GM21576 (cell line): ENCODE results near the gene ARHGEF25.
"Not testable (repeated sequence)": the region's sequence is repeated elsewhere in the genome, so short reads cannot be mapped to it uniquely, and the experiment has no call there.

Experiments
- ATAC-seq: cut with Tn5 transposase; IDR thresholded peaks from one replicate; pipeline ENCODE4 v1.9.1; 2021; ENCODE audit warnings: mild to moderate bottlenecking, moderate library complexity; ENCODE audit not compliant: unreplicated experiment

Gene ARHGEF25

DNA sequence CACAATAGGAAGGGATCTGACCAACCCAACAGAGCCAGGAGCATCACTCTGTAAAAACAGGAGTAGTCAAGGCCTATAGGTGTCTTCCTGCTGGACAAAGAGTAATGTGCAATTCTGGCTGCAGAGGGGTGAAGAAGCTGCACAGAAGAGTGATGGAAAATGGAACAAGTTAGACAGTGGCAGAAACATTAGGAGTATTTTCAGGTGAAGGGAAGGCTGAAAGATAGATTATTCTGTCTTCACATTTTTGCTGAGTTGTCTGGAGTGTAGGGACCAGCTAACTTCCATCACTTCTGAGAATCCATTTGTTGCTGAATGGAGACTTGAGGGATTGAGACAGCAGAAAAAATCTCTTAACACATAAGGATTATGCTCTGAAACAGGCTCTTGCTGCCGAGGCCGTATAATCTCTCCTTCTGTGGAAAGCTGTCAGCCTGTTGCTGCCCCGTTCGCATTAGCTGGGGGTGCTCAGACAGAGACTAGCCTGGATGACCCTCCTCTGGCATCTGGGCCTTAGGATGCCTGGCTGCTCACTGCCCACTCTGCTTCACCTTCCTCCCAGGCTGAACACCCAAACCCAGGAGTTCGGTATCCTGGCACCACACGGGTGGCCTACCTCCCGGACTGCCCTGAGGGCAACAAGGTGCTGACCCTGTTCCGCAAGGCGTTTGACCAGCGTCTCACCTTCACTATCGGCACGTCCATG is 3.1 kb upstream of the ARHGEF25 start:
- no peak for ATAC-seq

DNA sequence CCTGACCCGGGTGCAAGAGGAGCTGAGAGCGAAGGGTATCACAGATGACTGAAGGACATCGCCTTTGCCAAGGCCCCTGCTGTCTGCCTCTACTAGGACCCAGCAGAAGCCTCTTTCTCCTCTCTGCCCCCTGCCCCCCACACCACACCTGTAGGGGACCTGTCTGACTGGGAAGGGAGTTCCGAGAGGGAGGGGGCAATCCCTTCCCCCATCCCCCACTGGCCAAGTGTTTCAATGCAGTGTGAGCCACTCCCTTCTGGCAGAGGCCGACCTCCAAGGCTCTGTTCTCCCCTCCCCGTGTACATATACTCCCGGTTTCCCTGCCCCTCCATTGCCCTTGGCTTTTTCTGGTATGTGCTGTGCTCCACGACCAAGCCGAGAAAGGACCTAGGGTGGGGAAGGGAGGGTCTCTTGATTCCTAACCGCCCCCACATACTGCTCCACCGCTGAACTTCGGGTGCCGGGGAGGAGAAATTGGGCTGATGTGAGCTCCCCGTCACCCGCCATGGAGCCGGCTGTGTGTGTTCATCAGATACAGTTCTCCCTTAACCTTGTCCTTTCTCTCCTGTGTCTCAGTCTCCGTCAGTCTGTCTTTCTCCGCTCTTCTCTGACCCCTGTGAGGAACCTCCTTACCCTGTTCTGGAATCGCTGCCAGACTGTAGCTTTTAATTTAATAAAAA is 2.0 kb upstream of the ARHGEF25 start:
- no peak for ATAC-seq

DNA sequence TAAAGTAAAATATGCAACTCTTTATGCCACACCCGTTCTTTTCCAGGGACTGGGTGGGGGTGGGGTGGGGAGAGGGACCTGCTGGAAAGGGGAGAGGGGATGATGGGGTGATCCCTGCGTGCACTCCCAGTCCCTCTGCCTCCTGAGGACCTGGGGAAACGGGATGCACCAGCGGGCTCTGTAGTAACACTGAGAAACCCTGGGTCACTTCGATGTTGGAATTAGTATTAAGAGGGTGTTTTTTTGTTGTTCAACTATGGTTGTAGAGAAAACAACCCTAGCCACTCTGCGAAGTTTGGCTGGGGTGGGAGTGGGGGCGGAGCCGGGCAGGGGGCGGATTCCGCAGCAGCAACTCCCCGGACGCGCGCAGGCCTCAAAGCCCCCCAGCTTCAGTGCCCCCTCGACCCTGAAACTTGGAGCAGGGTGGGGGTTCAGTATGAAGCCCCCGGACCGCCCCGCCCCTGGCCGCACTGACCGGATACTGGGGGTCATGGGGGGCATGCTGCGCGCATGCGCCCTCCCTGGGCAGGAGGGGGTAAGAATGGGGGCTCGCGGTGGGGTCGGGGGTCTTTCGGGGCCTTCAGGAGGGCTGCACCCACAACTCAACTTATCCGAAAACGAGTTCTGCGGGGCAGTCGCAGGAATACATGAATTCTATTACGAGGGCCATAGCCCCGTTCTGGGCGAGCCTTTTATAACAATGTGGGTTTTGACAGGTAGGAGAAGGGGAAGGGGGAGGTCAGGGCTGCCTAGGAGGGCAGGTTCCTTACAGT is 1.3 kb upstream of the ARHGEF25 start:
- no peak for ATAC-seq

DNA sequence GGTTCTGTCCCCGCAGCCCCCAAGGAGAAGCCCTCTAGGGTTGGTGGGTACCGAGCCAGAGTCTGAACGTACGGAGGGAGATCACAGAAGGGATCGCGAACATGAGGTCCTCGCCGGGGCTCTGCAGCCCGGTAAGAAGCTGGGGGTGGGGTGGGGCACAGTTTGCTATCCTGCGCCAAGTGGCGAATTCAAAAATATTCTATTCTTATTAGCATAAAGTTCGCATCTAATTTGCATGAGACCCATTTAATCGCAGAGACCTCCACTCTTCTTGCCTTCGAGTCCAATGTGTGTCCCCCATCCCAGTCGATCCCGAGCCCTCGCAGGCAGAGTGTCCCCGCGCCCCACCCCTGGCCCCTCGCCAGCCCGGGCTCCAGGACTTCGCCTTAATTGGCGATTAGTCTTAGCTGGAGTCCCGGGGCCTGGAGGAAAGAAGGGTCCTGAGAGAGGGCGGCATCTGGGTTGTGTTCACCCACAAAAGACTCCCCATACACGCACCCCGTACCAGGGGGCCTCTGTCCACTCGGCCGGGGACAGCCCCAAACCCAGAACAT is 604 bp upstream of the ARHGEF25 start:
- no peak for ATAC-seq

DNA sequence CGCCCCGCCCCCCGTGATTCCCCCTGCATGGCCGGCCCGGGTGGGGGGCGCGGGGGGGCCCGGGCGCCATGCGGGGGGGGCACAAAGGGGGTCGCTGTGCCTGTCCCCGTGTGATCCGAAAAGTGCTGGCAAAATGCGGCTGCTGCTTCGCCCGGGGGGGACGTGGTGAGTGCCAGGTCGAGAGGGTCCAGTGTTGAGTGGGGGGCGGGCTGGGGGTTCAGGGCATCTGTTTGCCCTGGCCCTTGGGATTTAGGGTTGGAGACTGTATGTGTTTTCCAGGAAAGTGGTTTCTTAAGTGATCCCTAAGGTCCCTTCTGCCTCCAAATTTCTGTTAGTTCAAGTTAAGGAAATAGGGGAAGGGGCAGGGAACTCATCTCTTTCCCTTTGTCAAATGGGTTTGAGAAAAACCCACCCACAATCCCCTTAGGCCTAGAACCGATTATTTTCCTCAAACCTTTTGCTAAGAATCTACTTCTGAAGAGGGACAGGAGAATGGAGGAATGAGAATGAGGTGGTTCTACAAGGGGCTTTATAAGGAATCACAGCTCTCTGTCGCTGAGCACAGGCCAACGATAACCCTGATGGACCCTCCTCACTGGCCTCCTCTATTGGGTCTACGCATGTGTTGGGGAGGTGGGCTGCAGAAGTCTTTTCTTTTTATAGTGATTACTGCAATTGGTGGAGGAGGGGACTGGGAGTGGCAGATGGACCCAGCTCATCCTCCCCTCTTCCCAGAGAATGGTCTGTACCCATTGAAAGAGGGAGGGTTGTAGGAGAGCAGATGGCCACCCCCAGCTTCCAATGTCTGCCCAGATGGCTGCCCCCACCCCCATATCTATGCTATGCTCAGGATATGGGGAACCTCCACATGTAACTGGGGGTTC is 834 bp downstream of the ARHGEF25 start:
- ATAC-seq = no peak

DNA sequence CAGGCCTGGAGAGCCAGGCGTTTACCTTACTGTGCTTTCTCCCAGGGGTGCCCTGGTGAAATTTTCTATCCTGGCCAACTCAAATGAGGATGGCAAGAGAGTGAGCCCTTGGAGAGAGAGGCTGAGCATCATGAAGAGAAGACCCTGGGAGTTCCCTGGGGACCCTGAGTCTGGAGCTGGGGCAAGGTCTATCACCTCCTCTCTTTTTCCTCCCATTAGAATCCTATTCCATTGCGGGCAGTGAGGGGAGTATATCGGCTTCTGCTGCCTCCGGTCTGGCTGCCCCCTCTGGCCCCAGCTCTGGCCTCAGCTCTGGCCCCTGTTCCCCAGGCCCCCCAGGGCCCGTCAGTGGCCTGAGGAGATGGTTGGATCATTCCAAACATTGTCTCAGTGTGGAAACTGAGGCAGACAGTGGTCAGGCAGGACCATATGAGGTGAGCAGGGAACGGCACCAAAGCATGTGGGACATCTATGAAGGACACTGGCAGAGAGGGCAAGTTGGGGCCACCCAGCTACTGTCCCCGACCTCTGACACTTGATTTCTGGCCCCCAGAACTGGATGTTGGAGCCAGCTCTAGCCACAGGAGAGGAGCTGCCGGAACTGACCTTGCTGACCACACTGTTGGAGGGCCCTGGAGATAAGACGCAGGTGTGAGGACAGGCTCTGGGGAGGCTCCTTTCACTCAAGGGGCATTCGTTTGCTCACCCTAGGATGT is 1.6 kb downstream of the ARHGEF25 start:
- ATAC-seq = no peak

DNA sequence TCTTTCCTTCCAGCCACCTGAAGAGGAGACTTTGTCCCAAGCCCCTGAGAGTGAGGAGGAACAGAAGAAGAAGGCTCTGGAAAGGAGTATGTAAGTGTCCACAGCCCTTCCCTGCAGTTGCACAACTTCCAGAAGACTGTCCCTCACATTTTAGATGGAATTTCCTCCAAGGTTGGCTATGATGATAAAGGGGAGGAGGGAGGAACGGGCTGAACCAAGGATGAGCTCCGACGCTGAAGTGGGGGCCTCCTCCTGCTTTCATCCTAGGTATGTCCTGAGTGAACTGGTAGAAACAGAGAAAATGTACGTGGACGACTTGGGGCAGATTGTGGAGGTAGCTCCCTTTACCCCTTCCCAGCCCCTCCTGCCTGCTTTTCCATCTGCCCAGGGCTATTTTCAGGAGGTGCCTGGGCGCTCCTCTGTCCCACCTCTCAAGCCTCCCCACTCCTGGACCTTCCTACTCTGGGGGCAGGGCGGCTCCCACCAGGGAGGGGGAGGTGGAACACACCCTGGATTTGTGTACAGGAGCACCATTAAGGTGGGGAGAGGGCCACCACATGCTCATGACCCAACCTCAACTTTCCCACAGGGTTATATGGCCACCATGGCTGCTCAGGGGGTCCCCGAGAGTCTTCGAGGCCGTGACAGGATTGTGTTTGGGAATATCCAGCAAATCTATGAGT is 2.3 kb downstream of the ARHGEF25 start:
- no peak for ATAC-seq

DNA sequence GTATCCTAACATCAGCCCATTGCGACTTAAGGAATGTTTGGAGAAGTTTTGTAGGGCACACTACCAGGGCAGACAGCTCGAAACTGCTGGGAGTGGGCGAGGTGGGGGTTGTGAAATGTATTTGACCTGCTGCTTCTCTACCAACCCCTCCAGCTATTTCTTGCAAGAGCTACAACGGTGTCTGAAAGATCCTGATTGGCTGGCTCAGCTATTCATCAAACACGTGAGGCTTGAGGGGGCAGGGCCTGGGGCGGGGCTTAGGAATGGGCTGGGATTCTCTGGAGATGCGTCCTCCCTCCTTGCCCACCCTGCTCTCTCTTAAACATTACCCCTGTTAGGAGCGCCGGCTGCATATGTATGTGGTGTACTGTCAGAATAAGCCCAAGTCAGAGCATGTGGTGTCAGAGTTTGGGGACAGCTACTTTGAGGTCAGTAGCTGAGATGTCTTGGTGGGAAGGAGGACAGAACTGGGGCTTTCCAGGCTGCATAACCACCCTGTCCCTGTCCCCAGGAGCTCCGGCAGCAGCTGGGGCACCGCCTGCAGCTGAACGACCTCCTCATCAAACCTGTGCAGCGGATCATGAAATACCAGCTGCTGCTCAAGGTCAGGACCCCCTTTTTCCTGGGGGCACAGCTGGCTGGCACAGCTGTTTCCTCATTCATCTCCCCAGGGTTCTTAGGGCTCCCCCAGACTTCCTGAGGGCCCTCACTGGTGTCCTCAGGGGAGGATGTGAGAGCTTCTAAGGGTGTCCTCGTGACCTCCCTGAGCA is 3.1 kb downstream of the ARHGEF25 start:
- peak; percentile 52 for ATAC-seq

DNA sequence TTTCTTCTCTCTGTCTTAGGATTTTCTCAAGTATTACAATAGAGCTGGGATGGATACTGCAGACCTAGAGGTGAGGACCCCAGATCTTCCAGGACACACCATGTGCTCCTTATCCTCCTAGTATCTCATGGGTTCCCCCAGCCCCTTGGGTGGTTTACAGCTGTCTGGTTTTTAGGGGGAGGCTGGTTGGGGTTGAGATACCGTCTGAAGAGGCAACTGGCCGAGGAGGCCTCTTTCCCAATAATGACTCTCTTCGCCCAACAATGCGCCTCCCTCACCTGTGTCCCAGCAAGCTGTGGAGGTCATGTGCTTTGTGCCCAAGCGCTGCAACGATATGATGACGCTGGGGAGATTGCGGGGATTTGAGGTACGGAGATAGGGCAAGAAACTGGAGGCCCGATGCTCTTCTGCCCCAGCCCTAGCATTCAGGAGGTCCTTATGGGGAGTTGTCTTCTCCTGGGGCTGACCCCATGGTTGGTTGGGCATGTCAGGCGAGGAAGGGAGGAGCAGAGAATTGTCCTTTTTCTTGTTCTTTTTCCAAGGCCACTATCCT is 3.8 kb downstream of the ARHGEF25 start:
- ATAC-seq = no peak

DNA sequence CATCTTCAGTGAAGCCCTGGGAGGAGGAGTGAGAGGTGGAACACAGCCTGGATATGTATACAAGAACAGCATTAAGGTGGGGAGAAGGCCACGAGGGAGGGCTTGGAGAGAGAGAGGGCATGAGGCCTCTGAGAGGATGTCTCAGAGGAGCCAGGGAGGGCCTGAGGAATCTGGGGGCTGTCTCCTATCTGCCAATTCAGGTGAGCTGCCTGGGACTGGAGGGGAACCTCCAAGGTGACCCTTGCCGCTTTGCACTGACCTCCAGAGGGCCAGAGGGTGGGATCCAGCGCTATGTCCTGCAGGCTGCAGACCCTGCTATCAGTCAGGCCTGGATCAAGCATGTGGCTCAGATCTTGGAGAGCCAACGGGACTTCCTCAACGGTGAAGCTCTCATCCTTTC is 4.4 kb downstream of the ARHGEF25 start:
- ATAC-seq = no peak

DNA sequence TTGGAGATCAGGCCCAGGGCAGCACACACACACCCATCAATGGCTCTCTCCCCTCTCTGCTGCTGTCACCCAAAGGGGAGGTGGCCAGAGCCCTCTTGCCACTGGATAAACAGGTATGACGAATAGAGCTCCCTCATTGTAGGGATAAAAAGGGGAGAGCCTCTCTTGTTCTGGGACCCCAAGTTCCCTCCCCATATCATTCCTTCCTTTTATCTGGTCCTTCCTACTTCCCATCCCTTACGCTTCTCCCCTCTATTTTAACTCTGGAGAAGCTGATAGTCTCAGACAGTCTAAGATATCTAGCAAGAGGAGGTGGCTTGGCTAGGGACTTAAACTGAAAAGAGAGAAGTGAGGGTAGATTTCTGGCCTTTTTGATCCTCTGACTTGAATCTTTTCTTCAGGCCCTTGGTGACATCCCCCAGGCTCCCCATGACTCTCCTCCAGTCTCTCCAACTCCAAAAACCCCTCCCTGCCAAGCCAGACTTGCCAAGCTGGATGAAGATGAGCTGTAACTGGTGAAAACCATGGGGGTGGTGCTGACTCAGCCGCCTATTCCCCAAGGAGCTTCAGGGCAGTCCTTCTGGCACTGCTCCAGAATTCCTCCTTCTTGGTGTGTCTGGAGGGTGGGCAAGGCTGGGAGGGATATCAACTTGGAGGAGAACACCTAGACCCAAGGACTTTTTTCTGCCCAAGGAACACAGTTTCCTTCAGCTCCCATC is 5.3 kb downstream of the ARHGEF25 start:
- ATAC-seq = no peak

DNA sequence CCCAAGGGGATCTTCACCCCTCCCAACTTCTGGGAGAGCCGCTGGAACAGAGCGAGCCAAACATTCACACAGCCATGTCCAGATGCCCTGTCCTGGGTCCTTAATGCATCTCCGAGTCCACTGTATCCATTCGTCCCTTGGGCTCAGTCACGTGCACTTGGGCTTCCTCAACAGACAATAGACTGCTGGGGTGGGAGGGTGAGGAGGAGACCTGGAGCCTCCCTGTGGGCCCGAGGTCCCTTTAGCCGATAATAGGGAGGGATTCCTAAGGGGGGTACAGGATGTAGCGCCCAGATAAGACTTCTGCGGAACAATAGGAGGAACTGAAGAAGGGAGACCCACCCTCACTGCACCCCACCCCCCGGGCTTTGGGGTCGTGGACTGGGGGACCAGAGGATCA is 6.7 kb downstream of the ARHGEF25 start:
- ATAC-seq = no peak

DNA sequence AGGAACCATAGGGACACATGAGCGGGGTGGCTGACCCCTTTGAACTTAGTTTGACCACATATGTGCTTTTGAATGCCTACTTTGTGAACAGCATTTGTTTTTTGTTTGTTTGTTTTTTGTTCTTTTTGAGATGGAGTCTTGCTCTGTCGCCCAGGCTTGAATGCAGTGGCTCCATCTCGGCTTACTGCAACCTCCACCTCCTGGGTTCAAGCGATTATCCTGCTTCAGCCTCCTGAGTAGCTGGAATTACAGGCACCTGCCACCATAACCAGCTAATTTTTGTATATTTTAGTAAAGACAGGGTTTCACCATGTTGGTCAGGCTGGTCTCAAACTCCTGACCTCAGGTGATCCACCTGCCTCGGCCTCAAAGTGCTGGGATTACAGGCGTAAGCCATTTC is 7.2 kb downstream of the ARHGEF25 start:
- not testable (repeated sequence) for ATAC-seq

DNA sequence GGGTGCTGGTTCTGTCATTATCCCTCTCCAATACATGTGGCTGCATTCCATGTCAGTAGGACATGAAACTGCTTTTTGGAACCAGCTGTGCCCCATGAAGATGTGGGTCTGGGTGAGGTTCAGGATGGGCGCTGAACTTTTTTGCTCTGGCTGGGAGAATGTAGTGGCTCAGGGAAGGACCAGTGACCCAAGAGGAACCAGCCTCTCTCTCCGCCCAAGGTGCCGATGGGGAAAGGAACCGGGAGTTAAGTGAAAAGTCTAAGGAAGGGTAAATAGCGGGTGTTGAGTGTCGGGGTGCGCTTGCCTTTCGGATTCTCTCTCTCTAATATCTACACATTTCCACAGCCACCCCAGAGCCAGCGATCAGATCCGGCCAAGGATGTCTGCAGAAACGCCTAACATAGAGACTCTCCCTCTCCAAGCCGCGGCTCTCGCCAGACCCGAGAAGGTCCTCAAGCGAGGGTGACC is 7.8 kb downstream of the ARHGEF25 start:
- ATAC-seq = no peak

DNA sequence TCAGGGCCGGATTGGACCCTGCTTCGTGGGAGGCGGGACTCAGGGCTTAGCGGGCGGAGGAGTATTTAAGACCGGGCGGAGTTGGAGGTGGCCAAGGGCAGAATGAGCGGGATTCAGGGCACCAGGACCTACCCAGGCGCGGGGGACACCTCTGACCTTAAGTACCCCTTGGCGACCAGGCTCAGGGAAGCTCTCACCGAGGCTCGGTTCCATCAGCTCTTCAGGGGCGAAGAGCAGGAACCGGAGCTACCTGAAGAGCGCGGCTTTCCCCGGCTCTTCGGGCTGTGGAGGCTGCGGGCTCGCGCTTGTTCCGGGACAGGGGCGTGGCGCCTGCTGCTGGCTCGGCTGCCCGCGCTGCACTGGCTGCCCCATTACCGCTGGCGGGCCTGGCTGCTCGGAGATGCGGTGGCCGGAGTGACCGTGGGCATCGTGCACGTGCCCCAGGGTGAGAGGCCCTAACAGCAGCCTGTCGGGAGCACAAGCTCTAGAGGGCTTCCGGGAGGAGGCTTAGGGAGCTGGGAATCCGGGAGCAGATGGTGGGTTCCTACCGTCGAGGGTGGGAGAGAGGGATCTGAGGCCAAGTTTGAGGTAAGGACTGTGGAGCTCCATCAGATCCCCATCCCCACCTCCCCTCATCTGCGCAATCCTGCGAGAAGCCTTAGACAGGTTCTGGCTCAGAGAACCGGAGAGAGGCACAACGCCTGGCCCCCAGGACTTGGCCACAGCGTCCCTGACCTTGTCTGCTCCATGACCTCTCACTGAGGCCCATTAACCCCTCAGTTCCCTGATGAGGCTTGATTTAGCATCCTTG is 8.4 kb downstream of the ARHGEF25 start:
- no peak for ATAC-seq

DNA sequence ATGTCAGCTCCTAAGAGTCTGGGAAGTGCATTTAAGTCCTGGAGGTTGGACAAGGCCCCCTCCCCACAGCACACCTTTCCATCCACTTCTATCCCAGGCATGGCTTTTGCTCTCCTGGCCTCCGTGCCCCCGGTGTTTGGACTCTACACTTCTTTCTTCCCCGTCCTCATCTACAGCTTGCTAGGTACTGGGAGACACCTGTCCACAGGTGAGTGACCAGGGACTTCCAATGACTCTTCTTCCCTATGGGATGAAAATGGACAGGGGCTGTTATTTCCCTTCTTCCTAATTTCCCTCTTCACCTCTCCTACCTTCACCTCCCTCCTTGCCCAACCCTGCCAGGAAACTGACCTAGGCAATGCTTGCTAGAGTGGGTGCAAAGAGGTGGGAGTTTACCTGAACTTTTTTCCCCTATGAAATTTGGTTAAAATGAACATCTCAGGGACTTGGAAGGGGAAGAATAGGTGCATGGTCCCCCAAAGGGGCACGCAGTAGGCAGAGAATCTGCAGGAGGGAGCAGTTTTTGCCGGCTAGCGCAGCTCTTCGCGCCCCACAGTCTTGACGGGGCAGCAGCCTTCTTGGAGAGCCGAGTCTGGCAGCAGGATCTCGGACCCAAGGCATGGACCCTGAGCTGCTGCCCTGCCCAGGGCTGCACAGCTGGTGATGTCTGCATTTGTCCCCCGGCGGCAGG is 9.2 kb downstream of the ARHGEF25 start:
- no peak for ATAC-seq
